Smooth muscle cell (in vitro differentiated cells): ENCODE results near the gene NREP. TPM values are rescaled to one million over a fixed set of nuclear protein-coding genes. Genes with fewer than 3 reads are reported as not detected.

Experiments
- DNase-seq: peaks from one replicate; lab custom pipeline; 2025; ENCODE audit not compliant: unreplicated experiment; lab: John Stamatoyannopoulos, UW
- H2AFZ ChIP-seq: fragments of 200-600 bp; sonication (generic); 2 replicates; pipeline ENCODE4 v1.6.0; 2016; ENCODE audit warnings: antibody characterized with exemption, low read depth, mild to moderate bottlenecking
- H3F3A ChIP-seq: fragments of 200-600 bp; sonication (generic); 2 replicates; pipeline ENCODE4 v1.6.0; 2017; ENCODE audit warnings: antibody characterized with exemption, low read depth
- H3K27ac ChIP-seq: fragments of 200-600 bp; sonication (generic); 2 replicates; pipeline ENCODE4 v1.5.1; 2016; ENCODE audit warnings: low read depth, mild to moderate bottlenecking
- H3K27me3 ChIP-seq: fragments of 200-600 bp; sonication (generic); 2 replicates; pipeline ENCODE4 v1.6.1; 2016; ENCODE audit warnings: low read depth, mild to moderate bottlenecking
- H3K36me3 ChIP-seq: fragments of 200-600 bp; sonication (generic); 2 replicates; pipeline ENCODE4 v1.5.1; 2016; ENCODE audit warnings: low read depth
- H3K4me1 ChIP-seq: fragments of 200-600 bp; sonication (generic); 2 replicates; pipeline ENCODE4 v1.5.1; 2016; ENCODE audit warnings: low read depth
- H3K4me2 ChIP-seq: fragments of 200-600 bp; sonication (generic); 2 replicates; pipeline ENCODE4 v1.6.0; 2016; ENCODE audit warnings: mild to moderate bottlenecking
- H3K4me3 ChIP-seq: fragments of 200-600 bp; sonication (generic); 2 replicates; pipeline ENCODE4 v1.5.1; 2016; ENCODE audit warnings: mild to moderate bottlenecking
- H3K79me2 ChIP-seq: fragments of 200-600 bp; sonication (generic); 2 replicates; pipeline ENCODE4 v1.6.0; 2016; ENCODE audit warnings: low read depth, mild to moderate bottlenecking
- H3K9ac ChIP-seq: fragments of 200-600 bp; sonication (generic); 2 replicates; pipeline ENCODE4 v1.6.0; 2016; ENCODE audit warnings: low read depth
- H3K9me3 ChIP-seq: fragments of 200-600 bp; sonication (generic); replicated peaks from 2 replicates; pipeline ENCODE4 v1.5.1; 2016; ENCODE audit warnings: low read depth
- H4K20me1 ChIP-seq: fragments of 200-600 bp; sonication (generic); 2 replicates; pipeline ENCODE4 v1.6.0; 2016; ENCODE audit warnings: low read depth
- WGBS: methylation state at CpG from one replicate; pipeline ENCODE4 v1.1.7; 2016; ENCODE audit warnings: low lambda C conversion rate; 5-methylcytosine and 5-hydroxymethylcytosine counted together
- polyA plus RNA-seq: library from polyadenylated mRNA; unstranded; fragments of >200 nt; fragmentation: Nextera tagmentation; extraction: Ambion mirVana; gene quantifications from 2 replicates; pipeline ENCODE4 v1.2.1, GENCODE V29; 2016
- total RNA-seq: library from RNA; depleted of rRNA; stranded (reverse); fragments of >200 nt; gene quantifications from 2 replicates; pipeline ENCODE4 v1.2.3, GENCODE V29; 2014
- TF ChIP-seq, protein P1 (sequence below): fragments of 200-600 bp; sonication (generic); IDR thresholded peaks from 2 replicates; pipeline ENCODE4 v1.5.1; 2017; ENCODE audit warnings: borderline replicate concordance, mild to moderate bottlenecking, antibody characterized with exemption; ENCODE audit not compliant: insufficient read depth, poor library complexity, severe bottlenecking

NREP gene
- total and polyA plus RNA-seq, 2 experiments from 2014 or later = 191 to 270 TPM

DNA sequence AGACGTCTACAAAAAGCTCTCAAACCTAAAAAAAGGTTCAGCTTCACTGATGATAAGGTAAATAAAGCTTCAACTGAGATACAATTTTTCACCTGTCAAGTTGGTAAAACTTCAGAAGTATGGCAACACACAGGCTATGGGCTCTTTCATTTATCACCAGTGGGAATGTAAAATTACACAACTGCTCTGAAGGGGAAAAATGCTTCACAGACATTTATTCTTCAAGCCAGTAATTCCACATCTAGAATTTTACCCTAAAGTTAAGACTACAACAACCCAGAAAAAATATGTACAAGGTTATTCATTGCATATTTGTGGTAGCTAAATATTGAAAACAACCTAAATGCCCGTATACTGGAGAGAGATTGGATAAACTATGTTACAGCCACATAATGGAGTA lies 48.1 kb upstream of the NREP start:
- Histone ChIP-seq H3F3A (no peaks in the 10 kb centered on the region), H3K36me3 (no peaks in the 10 kb centered on the region), H3K9ac (no peak overlapping the region), H3K9me3 (no peaks in the 10 kb centered on the region), H2AFZ (no peak overlapping the region), H3K27ac (no peak overlapping the region), H3K4me3 (no peak overlapping the region), H3K27me3 (no peaks in the 10 kb centered on the region), H4K20me1 (no peaks in the 10 kb centered on the region), H3K79me2 (no peaks in the 10 kb centered on the region), H3K4me2 (no peak overlapping the region), H3K4me1 (no peaks in the 10 kb centered on the region)
- WGBS = 88% methylated on average over 2 of the region's 2 CpGs
- DNase-seq = no peak
- TF ChIP-seq, protein P1, sequence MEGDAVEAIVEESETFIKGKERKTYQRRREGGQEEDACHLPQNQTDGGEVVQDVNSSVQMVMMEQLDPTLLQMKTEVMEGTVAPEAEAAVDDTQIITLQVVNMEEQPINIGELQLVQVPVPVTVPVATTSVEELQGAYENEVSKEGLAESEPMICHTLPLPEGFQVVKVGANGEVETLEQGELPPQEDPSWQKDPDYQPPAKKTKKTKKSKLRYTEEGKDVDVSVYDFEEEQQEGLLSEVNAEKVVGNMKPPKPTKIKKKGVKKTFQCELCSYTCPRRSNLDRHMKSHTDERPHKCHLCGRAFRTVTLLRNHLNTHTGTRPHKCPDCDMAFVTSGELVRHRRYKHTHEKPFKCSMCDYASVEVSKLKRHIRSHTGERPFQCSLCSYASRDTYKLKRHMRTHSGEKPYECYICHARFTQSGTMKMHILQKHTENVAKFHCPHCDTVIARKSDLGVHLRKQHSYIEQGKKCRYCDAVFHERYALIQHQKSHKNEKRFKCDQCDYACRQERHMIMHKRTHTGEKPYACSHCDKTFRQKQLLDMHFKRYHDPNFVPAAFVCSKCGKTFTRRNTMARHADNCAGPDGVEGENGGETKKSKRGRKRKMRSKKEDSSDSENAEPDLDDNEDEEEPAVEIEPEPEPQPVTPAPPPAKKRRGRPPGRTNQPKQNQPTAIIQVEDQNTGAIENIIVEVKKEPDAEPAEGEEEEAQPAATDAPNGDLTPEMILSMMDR = no peak

DNA sequence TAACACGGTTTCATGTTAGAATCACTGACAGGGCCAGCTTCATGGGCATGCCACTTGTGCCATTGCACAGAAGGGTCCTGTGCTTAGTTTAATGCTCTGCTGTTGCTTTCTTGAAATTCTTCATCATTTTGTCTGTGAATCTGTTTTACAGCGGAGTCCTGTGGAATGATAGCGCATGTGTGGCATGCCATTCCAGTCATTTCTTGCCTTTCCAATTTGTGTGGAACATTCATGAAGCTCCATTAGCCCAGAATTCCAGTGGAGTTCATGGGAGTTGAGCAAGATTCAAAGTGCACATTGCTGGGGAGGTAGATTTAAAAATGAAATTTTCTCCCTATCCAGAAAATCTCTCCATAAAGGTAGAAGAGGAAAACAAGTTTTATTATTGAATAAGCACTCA lies 43.4 kb upstream of the NREP start:
- WGBS = 92% methylated on average over 3 of the region's 3 CpGs
- no peak overlapping the region for H3K4me2 ChIP-seq
- no peaks in the 10 kb centered on the region for H3K4me1 ChIP-seq
- no peaks in the 10 kb centered on the region for H3K79me2 ChIP-seq
- no peak for DNase-seq
- no peak overlapping the region for H3K27ac ChIP-seq
- H3F3A ChIP-seq = no peaks in the 10 kb centered on the region
- H3K27me3 ChIP-seq = no peaks in the 10 kb centered on the region
- no peaks in the 10 kb centered on the region for H3K36me3 ChIP-seq
- H2AFZ ChIP-seq = no peak overlapping the region
- no peaks in the 10 kb centered on the region for H4K20me1 ChIP-seq
- no peak overlapping the region for H3K9ac ChIP-seq
- H3K9me3 ChIP-seq = no peaks in the 10 kb centered on the region
- H3K4me3 ChIP-seq = no peak overlapping the region
- TF ChIP-seq, protein P1 = no peak

DNA sequence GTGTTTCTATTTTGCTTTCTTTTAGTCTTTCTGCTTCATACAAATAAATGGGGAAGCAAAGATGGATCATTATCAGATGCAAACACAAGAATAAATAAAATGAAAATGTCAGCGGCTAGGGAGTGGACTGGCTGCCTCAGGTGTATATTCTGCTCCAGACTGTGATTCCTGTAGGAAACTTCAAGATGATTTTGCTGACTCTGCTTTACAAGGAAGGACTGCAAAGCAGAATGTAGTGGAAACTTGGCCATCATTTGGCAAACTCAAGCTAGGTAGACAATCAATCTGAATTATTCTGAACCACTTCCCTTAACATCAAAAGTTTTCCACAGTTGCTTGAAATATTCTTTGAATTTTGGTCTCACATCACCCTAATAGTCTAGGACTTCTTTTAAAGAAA lies 38.1 kb upstream of the NREP start:
- no peaks in the 10 kb centered on the region for H3K4me1 ChIP-seq
- 100% methylated on average over 1 of the region's 1 CpG for WGBS
- DNase-seq = no peak
- no peak overlapping the region for H2AFZ ChIP-seq
- H3K27ac ChIP-seq = no peak overlapping the region
- TF ChIP-seq, protein P1 = no peak
- no peaks in the 10 kb centered on the region for H3F3A ChIP-seq
- H3K4me2 ChIP-seq = no peak overlapping the region
- H3K79me2 ChIP-seq = no peaks in the 10 kb centered on the region
- no peak overlapping the region for H3K4me3 ChIP-seq
- no peaks in the 10 kb centered on the region for H4K20me1 ChIP-seq
- no peaks in the 10 kb centered on the region for H3K27me3 ChIP-seq
- H3K9ac ChIP-seq = no peak overlapping the region
- no peaks in the 10 kb centered on the region for H3K36me3 ChIP-seq
- no peaks in the 10 kb centered on the region for H3K9me3 ChIP-seq

DNA sequence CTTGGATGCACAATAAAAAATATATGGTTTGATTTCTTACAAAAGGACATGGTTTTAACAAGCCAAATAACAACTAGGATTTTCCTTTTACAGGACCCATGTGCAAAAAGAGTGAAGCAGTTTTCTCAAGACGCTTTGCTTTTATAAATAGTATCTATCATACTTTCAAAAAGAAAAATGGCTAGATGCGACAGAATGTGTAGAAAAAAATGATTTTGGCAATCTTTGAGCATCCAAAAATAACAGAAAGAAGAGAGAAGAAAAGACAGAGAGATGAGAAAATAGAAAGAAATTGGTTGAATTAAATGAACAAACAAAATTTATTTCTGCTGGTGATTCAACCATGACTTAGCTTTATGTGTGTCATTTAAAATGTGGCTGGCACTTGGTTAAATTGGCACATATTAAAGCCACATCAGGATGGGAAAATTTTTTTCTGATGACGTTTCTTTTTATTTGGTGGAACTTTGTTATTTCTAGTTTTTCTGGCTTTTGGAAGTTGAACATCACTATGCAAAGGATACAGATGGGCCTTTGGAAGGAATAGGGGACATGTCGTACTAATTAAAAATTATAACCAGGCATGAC lies 35.6 kb upstream of the NREP start:
- no peaks in the 10 kb centered on the region for H3K27me3 ChIP-seq
- H3F3A ChIP-seq = no peaks in the 10 kb centered on the region
- H3K4me3 ChIP-seq = no peak overlapping the region
- H3K9me3 ChIP-seq = no peaks in the 10 kb centered on the region
- no peak overlapping the region for H3K9ac ChIP-seq
- no peak for DNase-seq
- H3K4me2 ChIP-seq = no peak overlapping the region
- no peaks in the 10 kb centered on the region for H3K79me2 ChIP-seq
- WGBS = 94% methylated on average over 4 of the region's 4 CpGs
- no peak overlapping the region for H2AFZ ChIP-seq
- TF ChIP-seq, protein P1 = no peak
- no peaks in the 10 kb centered on the region for H4K20me1 ChIP-seq
- no peaks in the 10 kb centered on the region for H3K36me3 ChIP-seq
- no peak overlapping the region for H3K27ac ChIP-seq
- no peaks in the 10 kb centered on the region for H3K4me1 ChIP-seq
